Natural killer cell (primary cell): ENCODE measurements around the gene TBC1D10A. TPM values are rescaled to one million over a fixed set of nuclear protein-coding genes. Genes with fewer than 3 reads are reported as not detected.

Experiments used
- ATAC-seq, 3 donors: fragments of 150-1000 bp in 2 of 3; fragments of 200-7000 bp in 1 of 3; cut with Tn5 transposase; 1 replicate in 1 of 3; 2 replicates in 2 of 3; pipeline ENCODE4 v1.10.0; 2021; ENCODE audit warnings: mild to moderate bottlenecking in 2 of 3, moderate library complexity in 2 of 3
- DNase-seq, 2 donors: peaks; one replicate each; pipeline versions ENCODE4 v3.0.0 to v3.0.0-alpha.2; 2013 to 2021; ENCODE audit warnings: mixed read lengths in 1 of 2
- H3K27ac ChIP-seq: one replicate; pipeline ENCODE4 v1.5.1; 2013; ENCODE audit warnings: mild to moderate bottlenecking, low read length
- H3K27me3 ChIP-seq: one replicate; pipeline ENCODE4 v1.6.1; 2013; ENCODE audit warnings: low read length; ENCODE audit not compliant: control insufficient read depth, insufficient read depth
- H3K36me3 ChIP-seq: one replicate; pipeline ENCODE4 v1.6.1; 2013; ENCODE audit warnings: low read length; ENCODE audit not compliant: control insufficient read depth, insufficient read depth
- H3K4me1 ChIP-seq: one replicate; pipeline ENCODE4 v1.6.1; 2013; ENCODE audit warnings: low read length; ENCODE audit not compliant: control insufficient read depth, insufficient read depth
- H3K4me3 ChIP-seq: one replicate; pipeline ENCODE4 v1.5.1; 2013; ENCODE audit warnings: low read length
- H3K9me3 ChIP-seq: one replicate; pipeline ENCODE4 v1.6.1; 2013; ENCODE audit warnings: low read length; ENCODE audit not compliant: control insufficient read depth, insufficient read depth
- H3K27ac Mint-ChIP-seq, 2 donors: one replicate each; pipeline ENCODE4 v1.8.0; 2022; ENCODE audit warnings: mild to moderate bottlenecking in 2 of 2, mixed read lengths in 2 of 2, moderate library complexity in 1 of 2
- H3K27me3 Mint-ChIP-seq, 2 donors: one replicate each; pipeline ENCODE4 v1.8.0; 2022; ENCODE audit warnings: low read depth in 2 of 2, mixed read lengths in 2 of 2
- H3K36me3 Mint-ChIP-seq: one replicate; pipeline ENCODE4 v1.8.0; 2022; ENCODE audit warnings: mixed read lengths
- H3K4me1 Mint-ChIP-seq, 2 donors: one replicate each; pipeline ENCODE4 v1.8.0; 2022; ENCODE audit warnings: mixed read lengths in 2 of 2
- H3K4me3 Mint-ChIP-seq: one replicate; pipeline ENCODE4 v1.8.0; 2022; ENCODE audit warnings: mild to moderate bottlenecking, moderate library complexity, mixed read lengths
- H3K9me3 Mint-ChIP-seq, 2 donors: one replicate each; pipeline ENCODE4 v1.8.0; 2022; ENCODE audit warnings: mixed read lengths in 2 of 2
- WGBS: methylation state at CpG from one replicate; pipeline ENCODE4 v1.1.7; 2013; ENCODE audit warnings: missing lambda C conversion rate; ENCODE audit not compliant: insufficient coverage; 5-methylcytosine and 5-hydroxymethylcytosine counted together
- intact Hi-C: fragments of 100-400 bp; cut with micrococcal nuclease; formaldehyde crosslinking; loops from one replicate; pipeline ENCODE4 v1.14.2; 2022
- total RNA-seq, 4 donors: library from RNA; stranded (reverse); fragments of 120-200 nt in 1 of 4; gene quantifications; one replicate each; pipeline versions ENCODE4 v1.2.3 to v1.2.4, GENCODE V29; 2013 to 2022
- TF ChIP-seq, protein P1 (sequence below): fragments of 200-600 bp; IDR thresholded peaks from one replicate; pipeline ENCODE4 v1.8.0; 2022; ENCODE audit warnings: antibody characterized with exemption

Gene TBC1D10A
- total RNA-seq, 3 donors from 2014 or later (not counting 1 experiment from before 2014, with no cell fraction given), result 38.9 to 48.0 (median 47.9) TPM

DNA sequence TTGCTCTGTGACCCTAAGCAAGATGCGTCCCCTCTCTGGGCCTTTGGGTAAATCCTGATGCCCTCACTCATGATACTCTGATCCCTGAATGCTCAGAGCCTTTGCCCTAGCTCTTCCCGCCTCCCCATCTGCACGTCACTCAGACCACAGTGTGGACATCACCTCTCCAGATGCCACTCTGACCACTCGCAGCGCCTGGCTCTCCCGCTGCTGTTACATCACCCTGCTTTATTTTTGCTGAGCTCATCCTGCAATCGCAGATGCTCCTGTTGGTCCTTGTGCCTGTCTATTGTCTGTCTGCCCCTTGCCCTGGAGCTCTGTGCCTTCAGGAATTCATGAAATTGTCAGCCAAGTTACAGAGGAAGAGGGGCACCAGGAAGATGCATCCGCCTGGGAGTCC is 65.6 kb downstream of the TBC1D10A start:
- WGBS, result 87% methylated on average over 8 of the region's 8 CpGs
- H3K27me3 ChIP-seq, result no peaks in the 10 kb centered on the region
- H3K9me3 ChIP-seq, result no peaks in the 10 kb centered on the region
- no peak for DNase-seq
- peaks cover 44% of the 10 kb centered on the region for H3K4me1 ChIP-seq
- H3K36me3 Mint-ChIP-seq, result no peaks in the 10 kb centered on the region
- no peak overlapping the region for H3K4me3 Mint-ChIP-seq
- peaks cover 0 to 3% of the 10 kb centered on the region in 2 donors for H3K27me3 Mint-ChIP-seq
- no peaks in the 10 kb centered on the region for H3K9me3 Mint-ChIP-seq
- peaks cover 12% of the 10 kb centered on the region for H3K36me3 ChIP-seq
- H3K27ac ChIP-seq, result no peak overlapping the region
- peaks cover 16 to 32% of the 10 kb centered on the region in 2 donors for H3K4me1 Mint-ChIP-seq
- no peak overlapping the region for H3K4me3 ChIP-seq
- intact Hi-C loops, result no loop called here
- no peak for ATAC-seq
- TF ChIP-seq, protein P1, sequence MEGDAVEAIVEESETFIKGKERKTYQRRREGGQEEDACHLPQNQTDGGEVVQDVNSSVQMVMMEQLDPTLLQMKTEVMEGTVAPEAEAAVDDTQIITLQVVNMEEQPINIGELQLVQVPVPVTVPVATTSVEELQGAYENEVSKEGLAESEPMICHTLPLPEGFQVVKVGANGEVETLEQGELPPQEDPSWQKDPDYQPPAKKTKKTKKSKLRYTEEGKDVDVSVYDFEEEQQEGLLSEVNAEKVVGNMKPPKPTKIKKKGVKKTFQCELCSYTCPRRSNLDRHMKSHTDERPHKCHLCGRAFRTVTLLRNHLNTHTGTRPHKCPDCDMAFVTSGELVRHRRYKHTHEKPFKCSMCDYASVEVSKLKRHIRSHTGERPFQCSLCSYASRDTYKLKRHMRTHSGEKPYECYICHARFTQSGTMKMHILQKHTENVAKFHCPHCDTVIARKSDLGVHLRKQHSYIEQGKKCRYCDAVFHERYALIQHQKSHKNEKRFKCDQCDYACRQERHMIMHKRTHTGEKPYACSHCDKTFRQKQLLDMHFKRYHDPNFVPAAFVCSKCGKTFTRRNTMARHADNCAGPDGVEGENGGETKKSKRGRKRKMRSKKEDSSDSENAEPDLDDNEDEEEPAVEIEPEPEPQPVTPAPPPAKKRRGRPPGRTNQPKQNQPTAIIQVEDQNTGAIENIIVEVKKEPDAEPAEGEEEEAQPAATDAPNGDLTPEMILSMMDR, result no peak
- H3K27ac Mint-ChIP-seq, result no peak overlapping the region

GRCh38 chr22:30260682-30261081 is 66.1 kb downstream of the TBC1D10A start:
- peaks cover 12 to 27% of the 10 kb centered on the region in 2 donors for H3K4me1 Mint-ChIP-seq
- WGBS, result 95% methylated on average over 8 of the region's 8 CpGs
- no peaks in the 10 kb centered on the region for H3K9me3 Mint-ChIP-seq
- H3K9me3 ChIP-seq, result no peaks in the 10 kb centered on the region
- H3K36me3 Mint-ChIP-seq, result no peaks in the 10 kb centered on the region
- peaks cover 12% of the 10 kb centered on the region for H3K36me3 ChIP-seq
- peaks cover 42% of the 10 kb centered on the region for H3K4me1 ChIP-seq
- H3K27ac Mint-ChIP-seq, result no peak overlapping the region
- H3K4me3 ChIP-seq, result no peak overlapping the region
- intact Hi-C loops, result no loop called here
- DNase-seq, result no peak
- H3K4me3 Mint-ChIP-seq, result no peak overlapping the region
- ATAC-seq, result no peak
- peaks cover 0 to 3% of the 10 kb centered on the region in 2 donors for H3K27me3 Mint-ChIP-seq
- TF ChIP-seq, protein P1, result no peak
- no peak overlapping the region for H3K27ac ChIP-seq
- H3K27me3 ChIP-seq, result no peaks in the 10 kb centered on the region

DNA sequence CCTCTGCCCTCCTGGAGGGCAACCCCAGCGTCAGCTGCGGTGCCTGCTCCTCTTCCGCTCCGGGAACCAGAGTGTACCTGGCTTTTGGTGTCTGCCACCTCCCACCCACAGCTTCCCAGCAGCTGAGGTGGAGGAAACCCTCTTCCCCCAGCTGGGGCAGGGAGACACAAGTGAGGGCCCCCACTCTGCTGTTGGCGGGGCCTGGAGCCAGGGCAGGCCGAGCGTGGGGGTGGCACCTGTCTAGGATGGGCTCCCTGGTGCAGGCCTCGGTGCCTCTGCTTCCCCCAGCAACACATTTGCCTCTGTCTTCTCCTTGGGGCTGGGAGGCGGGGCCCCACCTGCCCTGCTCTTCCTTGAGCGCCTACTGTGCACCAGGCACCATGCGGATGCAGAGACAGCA is 66.5 kb downstream of the TBC1D10A start:
- H3K9me3 ChIP-seq, result no peaks in the 10 kb centered on the region
- intact Hi-C loops, result no loop called here
- H3K36me3 ChIP-seq, result peaks cover 12% of the 10 kb centered on the region
- Mint-ChIP-seq H3K27me3 (peaks cover 0 to 3% of the 10 kb centered on the region in 2 donors), H3K4me3 (no peak overlapping the region), H3K9me3 (no peaks in the 10 kb centered on the region), H3K27ac (no peak overlapping the region), H3K36me3 (no peaks in the 10 kb centered on the region), H3K4me1 (peaks cover 9 to 24% of the 10 kb centered on the region in 2 donors)
- WGBS, result 87% methylated on average over 11 of the region's 11 CpGs
- H3K4me3 ChIP-seq, result no peak overlapping the region
- DNase-seq (no peak), ATAC-seq (no peak)
- peaks cover 38% of the 10 kb centered on the region for H3K4me1 ChIP-seq
- no peak overlapping the region for H3K27ac ChIP-seq
- H3K27me3 ChIP-seq, result no peaks in the 10 kb centered on the region
- TF ChIP-seq, protein P1, result no peak

DNA sequence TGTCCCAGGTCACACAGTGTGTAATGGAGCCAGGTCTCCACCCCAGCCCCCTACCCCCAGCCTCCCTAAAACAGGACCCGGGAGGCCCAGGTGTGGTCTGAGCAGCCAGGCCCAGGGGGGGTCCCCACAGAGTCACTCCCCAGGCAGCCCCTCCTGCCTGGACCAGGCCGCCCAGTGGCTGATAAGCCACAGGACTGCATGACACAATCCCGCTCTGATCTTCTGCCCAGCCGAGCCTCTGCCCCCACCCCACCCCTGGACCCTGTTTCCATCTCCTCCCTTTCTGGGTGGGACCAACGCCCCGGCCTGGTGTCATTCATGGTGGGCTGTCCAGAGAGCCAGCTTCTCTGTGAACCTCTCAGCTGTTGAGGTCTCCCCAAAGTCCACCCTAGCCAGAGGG is 72.4 kb downstream of the TBC1D10A start:
- TF ChIP-seq, protein P1, result no peak
- 84% methylated on average over 6 of the region's 6 CpGs for WGBS

More for the DNA sequence above, 72.4 kb downstream of the TBC1D10A start:
- peaks cover 0 to 3% of the 10 kb centered on the region in 2 donors for H3K27me3 Mint-ChIP-seq
- no peaks in the 10 kb centered on the region for H3K9me3 Mint-ChIP-seq
- no peak for DNase-seq
- H3K27me3 ChIP-seq, result no peaks in the 10 kb centered on the region
- H3K27ac Mint-ChIP-seq, result no peak overlapping the region
- H3K4me3 ChIP-seq, result no peak overlapping the region
- ATAC-seq, result no peak
- H3K4me3 Mint-ChIP-seq, result no peak overlapping the region
- H3K36me3 Mint-ChIP-seq, result no peaks in the 10 kb centered on the region
- no peak overlapping the region for H3K27ac ChIP-seq
- peaks cover 0 to 8% of the 10 kb centered on the region in 2 donors for H3K4me1 Mint-ChIP-seq
- H3K4me1 ChIP-seq, result peaks cover 45% of the 10 kb centered on the region
- H3K36me3 ChIP-seq, result no peaks in the 10 kb centered on the region
- intact Hi-C loops, result no loop called here
- no peaks in the 10 kb centered on the region for H3K9me3 ChIP-seq
